OCI-LY7 (cell line): ENCODE measurements around the gene UNC13B.

ENCODE experiments used
- EZH2phosphoT487 ChIP-seq: fragments of 200-600 bp; sonication (generic); IDR thresholded peaks from 2 replicates; pipeline ENCODE4 v1.6.1; 2018; ENCODE audit warnings: low read depth, borderline replicate concordance, mild to moderate bottlenecking, mixed run types, antibody characterized with exemption, low read length, moderate library complexity, mixed read lengths
- TF ChIP-seq, protein P1 (sequence below): fragments of 200-600 bp; sonication (generic); conservative IDR thresholded peaks from 2 replicates; pipeline ENCODE4 v1.5.1; 2014; ENCODE audit warnings: mild to moderate bottlenecking, antibody characterized with exemption, low read length, moderate library complexity, mixed read lengths

DNA sequence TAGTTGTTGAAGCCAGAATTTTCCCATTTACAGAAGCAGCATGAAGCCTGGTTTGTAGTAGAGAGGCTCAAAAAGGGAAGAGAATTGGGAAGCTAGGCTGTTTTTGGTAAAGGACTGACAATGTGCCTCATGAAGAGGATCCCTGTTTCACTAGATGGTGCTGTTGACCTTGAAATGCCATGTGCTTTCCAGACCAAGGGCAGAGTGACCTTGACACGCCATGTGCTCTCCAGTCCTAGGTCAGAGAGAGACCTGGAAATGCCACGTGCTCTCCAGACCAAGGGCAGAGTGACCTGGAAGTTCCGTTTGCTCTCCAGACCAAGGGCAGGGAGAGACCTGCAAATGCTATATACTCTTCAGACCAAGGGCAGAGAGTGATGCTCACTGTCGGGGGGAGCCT lies 32.0 kb downstream of the UNC13B start:
- TF ChIP-seq, protein P1, sequence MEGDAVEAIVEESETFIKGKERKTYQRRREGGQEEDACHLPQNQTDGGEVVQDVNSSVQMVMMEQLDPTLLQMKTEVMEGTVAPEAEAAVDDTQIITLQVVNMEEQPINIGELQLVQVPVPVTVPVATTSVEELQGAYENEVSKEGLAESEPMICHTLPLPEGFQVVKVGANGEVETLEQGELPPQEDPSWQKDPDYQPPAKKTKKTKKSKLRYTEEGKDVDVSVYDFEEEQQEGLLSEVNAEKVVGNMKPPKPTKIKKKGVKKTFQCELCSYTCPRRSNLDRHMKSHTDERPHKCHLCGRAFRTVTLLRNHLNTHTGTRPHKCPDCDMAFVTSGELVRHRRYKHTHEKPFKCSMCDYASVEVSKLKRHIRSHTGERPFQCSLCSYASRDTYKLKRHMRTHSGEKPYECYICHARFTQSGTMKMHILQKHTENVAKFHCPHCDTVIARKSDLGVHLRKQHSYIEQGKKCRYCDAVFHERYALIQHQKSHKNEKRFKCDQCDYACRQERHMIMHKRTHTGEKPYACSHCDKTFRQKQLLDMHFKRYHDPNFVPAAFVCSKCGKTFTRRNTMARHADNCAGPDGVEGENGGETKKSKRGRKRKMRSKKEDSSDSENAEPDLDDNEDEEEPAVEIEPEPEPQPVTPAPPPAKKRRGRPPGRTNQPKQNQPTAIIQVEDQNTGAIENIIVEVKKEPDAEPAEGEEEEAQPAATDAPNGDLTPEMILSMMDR = 0 out of 2 replicates have a peak, but pooled peaks have one; percentile 21
- TF ChIP-seq EZH2phosphoT487 = no peak
